MG63 (cell line): Measurements from ENCODE around the gene BMPER. TPM values are rescaled to one million over a fixed set of nuclear protein-coding genes. Genes with fewer than 3 reads are reported as not detected.

Source experiments
- DNase-seq: peaks from one replicate; pipeline ENCODE4 v3.0.0-alpha.2; 2020
- H3K27me3 ChIP-seq: fragments of 250-450 bp; sonication (Bioruptor Pico); 2 replicates; pipeline ENCODE4 v1.5.1; 2020; ENCODE audit warnings: mild to moderate bottlenecking, moderate library complexity
- H3K36me3 ChIP-seq: fragments of 250-450 bp; sonication (Bioruptor Pico); 2 replicates; pipeline ENCODE4 v1.5.1; 2020; ENCODE audit warnings: mild to moderate bottlenecking, moderate library complexity
- H3K4me3 ChIP-seq: fragments of 250-450 bp; sonication (Bioruptor Pico); 2 replicates; pipeline ENCODE4 v1.5.1; 2020; ENCODE audit warnings: mild to moderate bottlenecking, moderate library complexity
- H3K9me3 ChIP-seq: fragments of 250-450 bp; sonication (Bioruptor Pico); 2 replicates; pipeline ENCODE4 v1.5.1; 2020; ENCODE audit warnings: mild to moderate bottlenecking, moderate library complexity
- total RNA-seq: library from RNA; depleted of rRNA; stranded (reverse); fragments of >200 nt; shearing (Covaris generic); gene quantifications from 2 replicates; pipeline ENCODE4 v1.2.3, GENCODE V29; 2014; ENCODE audit warnings: low replicate concordance

Gene BMPER
- total RNA-seq, 1 experiment from 2014 or later: 110 TPM

- no peak overlapping the region for H3K4me3 ChIP-seq
- H3K36me3 ChIP-seq: peaks cover 96% of the 10 kb centered on the region
- H3K27me3 ChIP-seq: no peaks in the 10 kb centered on the region
- H3K9me3 ChIP-seq: no peaks in the 10 kb centered on the region
- no peak for DNase-seq
Measured at GRCh38 chr7:34057136-34057535, 151.8 kb downstream of the BMPER start.

- H3K36me3 ChIP-seq: peaks cover 96% of the 10 kb centered on the region
- H3K4me3 ChIP-seq: no peak overlapping the region
- H3K9me3 ChIP-seq: no peaks in the 10 kb centered on the region
- no peaks in the 10 kb centered on the region for H3K27me3 ChIP-seq
- DNase-seq: no peak
Measured at GRCh38 chr7:34057956-34058355, 152.6 kb downstream of the BMPER start.

- H3K4me3 ChIP-seq: no peak overlapping the region
- no peaks in the 10 kb centered on the region for H3K9me3 ChIP-seq
- no peak for DNase-seq
- no peaks in the 10 kb centered on the region for H3K27me3 ChIP-seq
- H3K36me3 ChIP-seq: peaks cover 94% of the 10 kb centered on the region
Measured at GRCh38 chr7:34058801-34059135, 153.4 kb downstream of the BMPER start.

- Histone ChIP-seq H3K9me3 (no peaks in the 10 kb centered on the region), H3K4me3 (no peak overlapping the region), H3K36me3 (peaks cover 94% of the 10 kb centered on the region), H3K27me3 (no peaks in the 10 kb centered on the region)
- DNase-seq: no peak
Measured at GRCh38 chr7:34059136-34059828, 153.9 kb downstream of the BMPER start.

- Histone ChIP-seq H3K9me3 (no peaks in the 10 kb centered on the region), H3K4me3 (no peak overlapping the region), H3K27me3 (no peaks in the 10 kb centered on the region), H3K36me3 (peaks cover 93% of the 10 kb centered on the region)
- peak; percentile 27 for DNase-seq
Measured at GRCh38 chr7:34060196-34060947, 155.0 kb downstream of the BMPER start.

- Histone ChIP-seq H3K9me3 (no peaks in the 10 kb centered on the region), H3K4me3 (no peak overlapping the region), H3K27me3 (no peaks in the 10 kb centered on the region), H3K36me3 (peaks cover 93% of the 10 kb centered on the region)
- DNase-seq: no peak
Measured at GRCh38 chr7:34061149-34061548, 155.8 kb downstream of the BMPER start.

- Histone ChIP-seq H3K27me3 (no peaks in the 10 kb centered on the region), H3K9me3 (no peaks in the 10 kb centered on the region), H3K4me3 (no peak overlapping the region), H3K36me3 (peaks cover 95% of the 10 kb centered on the region)
- no peak for DNase-seq
Measured at GRCh38 chr7:34062341-34062740, 157.0 kb downstream of the BMPER start.

- Histone ChIP-seq H3K4me3 (no peak overlapping the region), H3K36me3 (peaks cover 95% of the 10 kb centered on the region)
- no peak for DNase-seq
Measured at GRCh38 chr7:34062826-34063225, 157.5 kb downstream of the BMPER start.

GRCh38 chr7:34064519-34065158 is 159.3 kb downstream of the BMPER start:
- no peaks in the 10 kb centered on the region for H3K9me3 ChIP-seq
- peaks cover 96% of the 10 kb centered on the region for H3K36me3 ChIP-seq
- DNase-seq: no peak
- H3K27me3 ChIP-seq: no peaks in the 10 kb centered on the region
- no peak overlapping the region for H3K4me3 ChIP-seq

More at GRCh38 chr7:34062826-34063225, 157.5 kb downstream of the BMPER start:
- H3K27me3 ChIP-seq: no peaks in the 10 kb centered on the region
- H3K9me3 ChIP-seq: no peaks in the 10 kb centered on the region

- DNase-seq: no peak
- Histone ChIP-seq H3K9me3 (no peaks in the 10 kb centered on the region), H3K36me3 (peaks cover 94% of the 10 kb centered on the region), H3K4me3 (no peak overlapping the region), H3K27me3 (no peaks in the 10 kb centered on the region)
Measured at GRCh38 chr7:34066411-34066810, 161.1 kb downstream of the BMPER start.

GRCh38 chr7:34067005-34067778 is 161.9 kb downstream of the BMPER start:
- H3K27me3 ChIP-seq: no peaks in the 10 kb centered on the region
- no peak overlapping the region for H3K4me3 ChIP-seq
- no peaks in the 10 kb centered on the region for H3K9me3 ChIP-seq
- DNase-seq: no peak
- H3K36me3 ChIP-seq: peaks cover 93% of the 10 kb centered on the region

GRCh38 chr7:34069676-34070075 is 164.3 kb downstream of the BMPER start:
- H3K36me3 ChIP-seq: peaks cover 92% of the 10 kb centered on the region
- no peaks in the 10 kb centered on the region for H3K9me3 ChIP-seq
- no peak overlapping the region for H3K4me3 ChIP-seq
- H3K27me3 ChIP-seq: no peaks in the 10 kb centered on the region
- no peak for DNase-seq

GRCh38 chr7:34070511-34071323 is 165.4 kb downstream of the BMPER start:
- no peaks in the 10 kb centered on the region for H3K9me3 ChIP-seq
- H3K36me3 ChIP-seq: peaks cover 92% of the 10 kb centered on the region
- DNase-seq: no peak

GRCh38 chr7:34073676-34074075 is 168.3 kb downstream of the BMPER start:
- H3K9me3 ChIP-seq: no peaks in the 10 kb centered on the region
- H3K27me3 ChIP-seq: no peaks in the 10 kb centered on the region
- H3K36me3 ChIP-seq: peaks cover 85% of the 10 kb centered on the region
- H3K4me3 ChIP-seq: no peak overlapping the region
- DNase-seq: peak; percentile 25

More at GRCh38 chr7:34070511-34071323, 165.4 kb downstream of the BMPER start:
- Histone ChIP-seq H3K27me3 (no peaks in the 10 kb centered on the region), H3K4me3 (no peak overlapping the region)

- no peak overlapping the region for H3K4me3 ChIP-seq
- H3K27me3 ChIP-seq: no peaks in the 10 kb centered on the region
- peaks cover 85% of the 10 kb centered on the region for H3K36me3 ChIP-seq
- no peaks in the 10 kb centered on the region for H3K9me3 ChIP-seq
- DNase-seq: no peak
Measured at GRCh38 chr7:34074421-34074820, 169.1 kb downstream of the BMPER start.
